GM12878 (cell line): ENCODE data around the gene P4HTM.

Source experiments
- CTCF ChIP-seq, 3 experiments: IDR thresholded peaks in 2 of 3; conservative IDR thresholded peaks in 1 of 3; 2 replicates each; pipeline ENCODE4 v1.5.1; 2011; ENCODE audit warnings: low read depth in 3 of 3, low read length in 3 of 3, mild to moderate bottlenecking in 3 of 3, control low read depth in 2 of 3, moderate library complexity in 2 of 3, inconsistent platforms in 1 of 3, mixed read lengths in 1 of 3; ENCODE audit not compliant: control insufficient read depth in 2 of 3, insufficient read depth in 1 of 3; ENCODE audit errors: extremely low read depth in 1 of 3
- ETV6 ChIP-seq, 2 experiments: fragments of 450-650 bp in 1 of 2; IDR thresholded peaks in 1 of 2; conservative IDR thresholded peaks in 1 of 2; 2 replicates each; pipeline ENCODE4 v1.6.1; 2014; ENCODE audit warnings: antibody characterized with exemption in 1 of 2, borderline replicate concordance in 1 of 2, low read depth in 1 of 2, mild to moderate bottlenecking in 1 of 2, moderate library complexity in 1 of 2
- HDAC6 ChIP-seq: fragments of 200-600 bp; sonication (generic); IDR thresholded peaks from one replicate; pipeline ENCODE4 v1.8.0; 2017; ENCODE audit warnings: antibody characterized with exemption; ENCODE audit not compliant: unreplicated experiment
- MEF2A ChIP-seq: IDR thresholded peaks from 2 replicates; pipeline ENCODE4 v1.6.1; 2011; ENCODE audit warnings: low read depth, mild to moderate bottlenecking, low read length, moderate library complexity; ENCODE audit not compliant: insufficient read depth
- POLR2AphosphoS5 ChIP-seq: IDR thresholded peaks from 2 replicates; pipeline ENCODE4 v1.6.1; 2011; ENCODE audit warnings: mild to moderate bottlenecking, low read length, inconsistent platforms
- SIN3A ChIP-seq: IDR thresholded peaks from 2 replicates; pipeline ENCODE4 v1.6.1; 2012; ENCODE audit warnings: low read depth, low read length, improper control_type of control experiment
- TAF1 ChIP-seq: IDR thresholded peaks from 2 replicates; pipeline ENCODE4 v1.6.1; 2011; ENCODE audit warnings: mild to moderate bottlenecking, low read depth, low read length, borderline replicate concordance
- ZBTB40 ChIP-seq: fragments of 450-650 bp; IDR thresholded peaks from 2 replicates; pipeline ENCODE4 v1.6.1; 2016; ENCODE audit warnings: mild to moderate bottlenecking, moderate library complexity, borderline replicate concordance

- TF ChIP-seq SIN3A: no peak
- no peak for TF ChIP-seq ZBTB40
- TF ChIP-seq ETV6 (conservative IDR thresholded peaks at IDR 0.05 in 1 of 2, IDR thresholded peaks at IDR 0.05 in 1 of 2; ENCODE audit: borderline replicate concordance in 1 of 2, low read depth in 1 of 2): no peak
- TF ChIP-seq MEF2A: no peak
- TF ChIP-seq TAF1: no peak
- no peak for TF ChIP-seq HDAC6
- no peak for TF ChIP-seq POLR2AphosphoS5
- TF ChIP-seq CTCF (IDR thresholded peaks at IDR 0.05 in 2 of 3, conservative IDR thresholded peaks at IDR 0.05 in 1 of 3; ENCODE audit: control insufficient read depth in 2 of 3, extremely low read depth in 1 of 3, insufficient read depth in 1 of 3, low read depth in 3 of 3, low read length in 3 of 3): no peak
Measured at GRCh38 chr3:48950051-48950450, 40.0 kb upstream of the P4HTM start.
